SW480 (cell line): ENCODE measurements around the gene UST.
A peak's percentile ranks its signal among the peaks of the same experiment; 100 is the strongest.
"Not testable (repeated sequence)": the region's sequence is repeated elsewhere in the genome, so short reads cannot be mapped to it uniquely, and the experiment has no call there.

Experiments used
- DNase-seq: peaks from one replicate; pipeline ENCODE4 v3.0.0-alpha.2; 2016; ENCODE audit warnings: low spot score

Gene UST

GRCh38 chr6:148904896-148905870, 158.4 kb downstream of the UST start:
- no peak for DNase-seq

GRCh38 chr6:148905901-148906300, 159.1 kb downstream of the UST start:
- no peak for DNase-seq

- no peak for DNase-seq
These were observed 159.6 kb downstream of the UST start for GRCh38 chr6:148906386-148906785.

- no peak for DNase-seq
These were observed 160.7 kb downstream of the UST start for GRCh38 chr6:148907573-148907972.

GRCh38 chr6:148912252-148912651, 165.4 kb downstream of the UST start:
- no peak for DNase-seq

- no peak for DNase-seq
These were observed 169.0 kb downstream of the UST start for GRCh38 chr6:148915810-148916209.

GRCh38 chr6:148916485-148916884, 169.7 kb downstream of the UST start:
- DNase-seq, result not testable (repeated sequence)

- DNase-seq, result no peak
These were observed 177.6 kb downstream of the UST start for GRCh38 chr6:148924226-148925012.

GRCh38 chr6:148925701-148926100, 178.9 kb downstream of the UST start:
- no peak for DNase-seq

GRCh38 chr6:148926478-148926877, 179.6 kb downstream of the UST start:
- DNase-seq, result no peak

- no peak for DNase-seq
These were observed 180.8 kb downstream of the UST start for GRCh38 chr6:148927586-148927985.

GRCh38 chr6:148928811-148929210, 182.0 kb downstream of the UST start:
- DNase-seq, result no peak

- no peak for DNase-seq
These were observed 185.4 kb downstream of the UST start for GRCh38 chr6:148932208-148932607.

GRCh38 chr6:148932731-148933130, 185.9 kb downstream of the UST start:
- no peak for DNase-seq

- no peak for DNase-seq
These were observed 187.7 kb downstream of the UST start for GRCh38 chr6:148934539-148934938.

GRCh38 chr6:148934961-148935360, 188.1 kb downstream of the UST start:
- no peak for DNase-seq

GRCh38 chr6:148935705-148936435, 189.0 kb downstream of the UST start:
- DNase-seq, result no peak

- DNase-seq, result no peak
These were observed 196.6 kb downstream of the UST start for GRCh38 chr6:148943451-148943850.

GRCh38 chr6:148944608-148945007, 197.8 kb downstream of the UST start:
- no peak for DNase-seq

GRCh38 chr6:148945301-148946021, 198.6 kb downstream of the UST start:
- no peak for DNase-seq

- peak; percentile 32 for DNase-seq
These were observed 201.0 kb downstream of the UST start for GRCh38 chr6:148947621-148948444.
